Measurements from ENCODE around the gene VSIG10L.

Gene VSIG10L

GRCh38 chr19:51365211-51365964, 23.4 kb upstream of the VSIG10L start:
- peak; percentile 13 to 35 for DNase-seq

- DNase-seq: no peak
Measured at GRCh38 chr19:51364200-51365106, 22.5 kb upstream of the VSIG10L start.

GRCh38 chr19:51361239-51361638, 19.3 kb upstream of the VSIG10L start:
- DNase-seq: no peak

GRCh38 chr19:51359294-51359693, 17.4 kb upstream of the VSIG10L start:
- DNase-seq: no peak

GRCh38 chr19:51357952-51358351, 16.0 kb upstream of the VSIG10L start:
- no peak for DNase-seq

GRCh38 chr19:51356159-51356801, 14.3 kb upstream of the VSIG10L start:
- DNase-seq: no peak

GRCh38 chr19:51354742-51355148, 12.8 kb upstream of the VSIG10L start:
- DNase-seq: no peak

GRCh38 chr19:51354103-51354741, 12.3 kb upstream of the VSIG10L start:
- DNase-seq: no peak

GRCh38 chr19:51352783-51353360, 10.9 kb upstream of the VSIG10L start:
- no peak for DNase-seq

- DNase-seq: no peak
Measured at GRCh38 chr19:51351266-51351990, 9.5 kb upstream of the VSIG10L start.

- no peak for DNase-seq
Measured at GRCh38 chr19:51347209-51347928, 5.4 kb upstream of the VSIG10L start.

- no peak for DNase-seq
Measured at GRCh38 chr19:51346742-51347141, 4.8 kb upstream of the VSIG10L start.

GRCh38 chr19:51345076-51345620, 3.2 kb upstream of the VSIG10L start:
- no peak for DNase-seq

GRCh38 chr19:51342631-51343569, 961 bp upstream of the VSIG10L start:
- no peak for DNase-seq

GRCh38 chr19:51341066-51341465, 873 bp downstream of the VSIG10L start:
- DNase-seq: no peak

- peak; percentile 87 to 89 for DNase-seq
Measured at GRCh38 chr19:51339687-51340656, 2.0 kb downstream of the VSIG10L start.

GRCh38 chr19:51339313-51339686, 2.6 kb downstream of the VSIG10L start:
- DNase-seq: no peak

- DNase-seq: peak; percentile 59 to 60
Measured at GRCh38 chr19:51338563-51339312, 3.2 kb downstream of the VSIG10L start.

Data from AML-193 (cell line).